WERI-Rb-1 (cell line): Measurements from ENCODE around the gene CTTN.
A peak's percentile ranks its signal among the peaks of the same experiment; 100 is the strongest.

Source experiments
- DNase-seq: peaks from one replicate; pipeline ENCODE4 v3.0.0-alpha.2; 2020
- H3K27ac ChIP-seq: fragments of 250-450 bp; sonication (Bioruptor Pico); 2 replicates; pipeline ENCODE4 v1.5.1; 2020; ENCODE audit warnings: mild to moderate bottlenecking, moderate library complexity
- H3K27me3 ChIP-seq: fragments of 250-450 bp; sonication (Bioruptor Pico); 2 replicates; pipeline ENCODE4 v1.5.1; 2021; ENCODE audit warnings: mild to moderate bottlenecking, low read depth, moderate library complexity; ENCODE audit not compliant: insufficient read depth, severe bottlenecking
- H3K36me3 ChIP-seq: fragments of 250-450 bp; sonication (Bioruptor Pico); 2 replicates; pipeline ENCODE4 v1.5.1; 2020; ENCODE audit warnings: mild to moderate bottlenecking, moderate library complexity
- H3K4me3 ChIP-seq: 2 replicates; pipeline ENCODE4 v1.5.1; 2011; ENCODE audit warnings: low read depth, mild to moderate bottlenecking, control low read depth, low read length
- H3K9me3 ChIP-seq: fragments of 250-450 bp; sonication (Bioruptor Pico); 2 replicates; pipeline ENCODE4 v1.5.1; 2021; ENCODE audit warnings: mild to moderate bottlenecking, moderate library complexity; ENCODE audit not compliant: severe bottlenecking
- TF ChIP-seq, protein P1 (sequence below): IDR thresholded peaks from 2 replicates; pipeline ENCODE4 v1.5.1; 2011; ENCODE audit warnings: low read depth, mild to moderate bottlenecking, control low read depth, inconsistent platforms, low read length

Gene CTTN

DNA sequence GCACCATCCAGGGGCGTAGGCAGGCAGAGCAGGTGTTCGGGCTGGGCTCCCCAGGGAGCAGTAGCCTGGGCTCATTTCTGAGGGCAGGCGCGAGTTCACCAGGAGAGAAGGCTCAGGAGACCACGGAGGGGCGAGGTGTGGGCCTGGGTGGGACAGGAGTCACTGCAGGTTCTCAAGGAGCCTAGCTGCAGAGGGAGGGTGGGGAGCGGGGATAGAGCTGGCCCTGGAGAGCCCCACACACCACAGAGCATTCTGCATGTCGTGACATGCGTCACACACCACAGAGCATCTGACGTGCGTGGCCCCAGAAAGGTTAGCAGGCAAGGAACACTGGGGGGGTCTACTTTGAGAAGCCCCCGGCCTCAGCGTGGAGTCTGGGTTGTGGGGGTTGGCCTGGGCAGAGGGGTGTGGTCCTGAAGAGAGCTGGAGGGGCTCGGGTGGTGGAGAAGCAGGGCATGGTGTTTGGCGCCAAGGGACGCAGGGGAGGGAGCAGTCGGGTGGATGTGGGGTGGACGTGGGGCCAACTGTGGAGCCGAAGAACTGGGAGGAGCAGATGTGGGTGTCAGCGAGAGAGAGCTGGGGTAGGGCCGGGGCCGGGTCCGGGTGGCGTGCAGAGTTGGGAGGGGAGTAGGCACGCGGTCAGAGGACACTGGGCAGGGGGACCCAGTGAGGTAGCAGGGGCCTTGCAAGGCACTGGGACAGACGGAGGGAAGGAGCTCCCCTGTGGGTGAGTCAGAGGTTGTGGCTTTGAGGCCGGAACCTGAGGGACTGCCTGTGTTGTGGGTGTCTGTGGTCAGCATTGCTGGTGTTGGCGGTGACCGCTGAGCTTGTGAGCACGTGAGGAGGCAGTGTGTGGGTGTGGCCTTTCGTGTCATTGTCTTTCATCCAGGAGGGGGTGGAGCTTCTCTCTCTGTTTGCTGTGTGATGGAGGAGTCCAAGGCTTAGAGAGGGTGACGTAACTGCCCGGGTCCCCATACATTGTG, 25.5 kb downstream of the CTTN start:
- H3K4me3 ChIP-seq = no peak overlapping the region
- TF ChIP-seq, protein P1, sequence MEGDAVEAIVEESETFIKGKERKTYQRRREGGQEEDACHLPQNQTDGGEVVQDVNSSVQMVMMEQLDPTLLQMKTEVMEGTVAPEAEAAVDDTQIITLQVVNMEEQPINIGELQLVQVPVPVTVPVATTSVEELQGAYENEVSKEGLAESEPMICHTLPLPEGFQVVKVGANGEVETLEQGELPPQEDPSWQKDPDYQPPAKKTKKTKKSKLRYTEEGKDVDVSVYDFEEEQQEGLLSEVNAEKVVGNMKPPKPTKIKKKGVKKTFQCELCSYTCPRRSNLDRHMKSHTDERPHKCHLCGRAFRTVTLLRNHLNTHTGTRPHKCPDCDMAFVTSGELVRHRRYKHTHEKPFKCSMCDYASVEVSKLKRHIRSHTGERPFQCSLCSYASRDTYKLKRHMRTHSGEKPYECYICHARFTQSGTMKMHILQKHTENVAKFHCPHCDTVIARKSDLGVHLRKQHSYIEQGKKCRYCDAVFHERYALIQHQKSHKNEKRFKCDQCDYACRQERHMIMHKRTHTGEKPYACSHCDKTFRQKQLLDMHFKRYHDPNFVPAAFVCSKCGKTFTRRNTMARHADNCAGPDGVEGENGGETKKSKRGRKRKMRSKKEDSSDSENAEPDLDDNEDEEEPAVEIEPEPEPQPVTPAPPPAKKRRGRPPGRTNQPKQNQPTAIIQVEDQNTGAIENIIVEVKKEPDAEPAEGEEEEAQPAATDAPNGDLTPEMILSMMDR = no peak
- no peaks in the 10 kb centered on the region for H3K9me3 ChIP-seq
- no peaks in the 10 kb centered on the region for H3K27me3 ChIP-seq
- H3K36me3 ChIP-seq = peaks cover 57% of the 10 kb centered on the region
- H3K27ac ChIP-seq = no peak overlapping the region
- DNase-seq = no peak

DNA sequence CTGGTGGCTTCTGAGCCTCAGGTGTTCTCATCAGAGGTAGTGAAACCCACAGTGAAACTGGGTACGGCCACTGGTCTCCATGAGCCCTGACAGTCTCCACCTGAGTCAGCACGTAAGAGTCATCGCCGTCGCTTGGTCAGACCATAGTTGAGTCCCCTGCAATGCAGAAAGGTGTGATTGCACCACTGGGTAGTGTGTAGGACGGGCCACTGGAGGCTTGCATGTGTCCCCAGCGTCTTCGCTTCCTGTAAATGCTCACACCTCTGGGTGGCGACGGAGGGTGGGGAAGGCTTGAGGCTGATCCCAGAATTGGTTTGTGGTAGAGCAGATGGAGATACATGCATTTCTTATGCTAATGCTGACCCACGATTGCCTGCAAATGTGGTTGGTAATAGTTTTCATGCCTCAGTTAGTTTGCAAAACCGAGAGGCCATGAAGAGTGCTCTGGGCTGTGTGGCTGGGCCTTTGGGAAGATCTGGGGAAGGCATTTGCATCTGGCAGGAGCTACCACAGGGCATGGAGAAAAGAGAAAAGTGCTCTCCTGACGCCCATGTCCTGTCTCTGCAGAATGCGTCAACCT, 26.5 kb downstream of the CTTN start:
- Histone ChIP-seq H3K4me3 (no peak overlapping the region), H3K9me3 (no peaks in the 10 kb centered on the region), H3K27me3 (no peaks in the 10 kb centered on the region), H3K27ac (no peak overlapping the region), H3K36me3 (peaks cover 54% of the 10 kb centered on the region)
- no peak for DNase-seq
- TF ChIP-seq, protein P1 = peak; percentile 26; the same call in 1 of the 2 replicates

GRCh38 chr11:70427436-70427835, 29.1 kb downstream of the CTTN start:
- TF ChIP-seq, protein P1 = no peak
- Histone ChIP-seq H3K9me3 (no peaks in the 10 kb centered on the region), H3K27ac (no peak overlapping the region), H3K27me3 (no peaks in the 10 kb centered on the region), H3K4me3 (no peak overlapping the region), H3K36me3 (peaks cover 60% of the 10 kb centered on the region)
- no peak for DNase-seq

- Histone ChIP-seq H3K36me3 (peaks cover 65% of the 10 kb centered on the region), H3K4me3 (no peak overlapping the region), H3K27me3 (no peaks in the 10 kb centered on the region), H3K9me3 (no peaks in the 10 kb centered on the region), H3K27ac (no peak overlapping the region)
- no peak for DNase-seq
- TF ChIP-seq, protein P1 = no peak
These were observed 30.5 kb downstream of the CTTN start for GRCh38 chr11:70428701-70429427.

- no peak overlapping the region for H3K4me3 ChIP-seq
- no peaks in the 10 kb centered on the region for H3K27me3 ChIP-seq
- no peak for DNase-seq
- H3K36me3 ChIP-seq = peaks cover 69% of the 10 kb centered on the region
- no peak overlapping the region for H3K27ac ChIP-seq
- TF ChIP-seq, protein P1 = no peak
- no peaks in the 10 kb centered on the region for H3K9me3 ChIP-seq
These were observed 31.0 kb downstream of the CTTN start for GRCh38 chr11:70429428-70429705.
